AG04449 (cell line): ENCODE data around the gene DCDC2.

ENCODE experiments used
- CTCF ChIA-PET: fragments of 350-600 bp; formaldehyde crosslinking; extraction: SDS; loops from one replicate; lab custom pipeline; 2021; ENCODE audit warnings: antibody characterized with exemption; lab: Yijun Ruan, JAX
- POLR2A ChIA-PET: fragments of 400-600, 350-600 bp; formaldehyde crosslinking; extraction: SDS; loops from one replicate; lab custom pipeline; 2020; ENCODE audit warnings: antibody characterized with exemption, inconsistent platforms; lab: Yijun Ruan, JAX
- DNase-seq: peaks from one replicate; pipeline ENCODE4 v3.0.0-alpha.2; 2010; ENCODE audit warnings: low read depth, low spot score
- H3K4me3 ChIP-seq: 2 replicates; pipeline ENCODE4 v1.5.1; 2011; ENCODE audit warnings: low read depth, mild to moderate bottlenecking, control low read depth, low read length
- TF ChIP-seq, protein P1 (sequence below): IDR thresholded peaks from one replicate; pipeline ENCODE4 v1.5.1; 2011; ENCODE audit warnings: mild to moderate bottlenecking, moderate library complexity, low read length, control low read depth, inconsistent platforms; ENCODE audit not compliant: insufficient read depth; ENCODE audit errors: missing control alignments

DCDC2 gene

DNA sequence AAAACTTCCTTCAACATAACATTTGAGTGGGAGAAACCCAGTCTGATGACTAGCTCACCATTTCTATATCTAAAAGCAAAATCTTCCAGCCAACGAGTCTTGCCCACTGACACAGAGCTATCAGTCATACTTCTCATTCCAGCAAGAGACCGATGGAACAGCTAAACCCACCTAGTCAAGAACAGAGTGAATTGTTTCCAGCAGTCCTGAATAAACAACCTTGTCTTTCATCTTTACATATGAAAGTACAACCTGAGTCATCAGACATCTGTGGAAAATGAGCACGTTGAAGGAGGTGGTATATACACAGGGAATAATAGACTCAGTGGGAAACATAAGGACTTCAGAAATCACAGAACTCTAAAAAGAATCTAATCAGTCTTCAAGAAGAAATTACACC is 208.0 kb downstream of the DCDC2 start:
- CTCF ChIA-PET, result no interaction called here
- no peak for DNase-seq
- TF ChIP-seq, protein P1, sequence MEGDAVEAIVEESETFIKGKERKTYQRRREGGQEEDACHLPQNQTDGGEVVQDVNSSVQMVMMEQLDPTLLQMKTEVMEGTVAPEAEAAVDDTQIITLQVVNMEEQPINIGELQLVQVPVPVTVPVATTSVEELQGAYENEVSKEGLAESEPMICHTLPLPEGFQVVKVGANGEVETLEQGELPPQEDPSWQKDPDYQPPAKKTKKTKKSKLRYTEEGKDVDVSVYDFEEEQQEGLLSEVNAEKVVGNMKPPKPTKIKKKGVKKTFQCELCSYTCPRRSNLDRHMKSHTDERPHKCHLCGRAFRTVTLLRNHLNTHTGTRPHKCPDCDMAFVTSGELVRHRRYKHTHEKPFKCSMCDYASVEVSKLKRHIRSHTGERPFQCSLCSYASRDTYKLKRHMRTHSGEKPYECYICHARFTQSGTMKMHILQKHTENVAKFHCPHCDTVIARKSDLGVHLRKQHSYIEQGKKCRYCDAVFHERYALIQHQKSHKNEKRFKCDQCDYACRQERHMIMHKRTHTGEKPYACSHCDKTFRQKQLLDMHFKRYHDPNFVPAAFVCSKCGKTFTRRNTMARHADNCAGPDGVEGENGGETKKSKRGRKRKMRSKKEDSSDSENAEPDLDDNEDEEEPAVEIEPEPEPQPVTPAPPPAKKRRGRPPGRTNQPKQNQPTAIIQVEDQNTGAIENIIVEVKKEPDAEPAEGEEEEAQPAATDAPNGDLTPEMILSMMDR, result no peak

DNA sequence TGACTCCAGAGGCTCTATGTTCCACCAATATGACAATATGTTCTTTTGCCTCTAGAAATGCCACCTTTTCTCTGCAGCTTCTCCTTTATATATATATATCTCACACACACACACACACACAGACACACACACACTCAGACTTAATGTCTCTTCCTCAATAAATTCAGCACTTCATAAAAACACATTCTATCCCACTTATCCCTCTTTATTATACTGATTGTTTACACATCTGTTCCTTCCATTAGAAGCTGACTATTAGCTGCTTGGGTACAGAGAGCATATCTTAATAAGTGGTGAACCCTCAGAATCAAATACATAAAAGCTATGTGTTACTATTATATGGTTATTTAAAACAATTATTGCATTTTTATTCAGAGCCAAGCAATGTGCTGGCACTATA is 208.6 kb downstream of the DCDC2 start:
- TF ChIP-seq, protein P1, result no peak
- no peak for DNase-seq
- ChIA-PET POLR2A (no interaction called here), CTCF (no interaction called here)
- H3K4me3 ChIP-seq, result no peak overlapping the region

More for the DNA sequence above, 208.0 kb downstream of the DCDC2 start:
- POLR2A ChIA-PET, result no interaction called here
- H3K4me3 ChIP-seq, result no peak overlapping the region

GRCh38 chr6:24148684-24149083 is 209.2 kb downstream of the DCDC2 start:
- ChIA-PET CTCF (no interaction called here), POLR2A (no interaction called here)
- no peak for DNase-seq
- TF ChIP-seq, protein P1, result no peak
- no peak overlapping the region for H3K4me3 ChIP-seq

GRCh38 chr6:24148154-24148570 is 209.7 kb downstream of the DCDC2 start:
- ChIA-PET CTCF (no interaction called here), POLR2A (no interaction called here)
- no peak overlapping the region for H3K4me3 ChIP-seq
- no peak for DNase-seq
- TF ChIP-seq, protein P1, result no peak

- no peak for DNase-seq
- TF ChIP-seq, protein P1, result no peak
- POLR2A ChIA-PET, result no interaction called here
- CTCF ChIA-PET, result no interaction called here
- no peak overlapping the region for H3K4me3 ChIP-seq
Measured at GRCh38 chr6:24147511-24148153, 210.2 kb downstream of the DCDC2 start.

- no peak for DNase-seq
- ChIA-PET CTCF (no interaction called here), POLR2A (no interaction called here)
- no peak overlapping the region for H3K4me3 ChIP-seq
- TF ChIP-seq, protein P1, result no peak
Measured at GRCh38 chr6:24146871-24147270, 211.0 kb downstream of the DCDC2 start.
